ENCODE results near the gene CREG1. TPM values are rescaled to one million over a fixed set of nuclear protein-coding genes. Genes with fewer than 3 reads are reported as not detected.

The CREG1 gene
- total and polyA plus RNA-seq, 2 experiments from 2014 or later, result 21.2 to 42.7 TPM

GRCh38 chr1:167499664-167500101 is 53.9 kb downstream of the CREG1 start:
- H3K9me3 Mint-ChIP-seq, result no peaks in the 10 kb centered on the region
- H3K4me3 ChIP-seq, result no peak overlapping the region
- peaks cover 15% of the 10 kb centered on the region for H3K4me1 ChIP-seq (ENCODE audit: insufficient read depth)
- TF ChIP-seq CTCF (conservative IDR thresholded peaks at IDR 0.05; ENCODE audit: low read depth in 2 of 2) (no peak), ZNF114 (CRISPR knock-in tag; IDR thresholded peaks at IDR 0.05) (no peak), POLR2AphosphoS5 (IDR thresholded peaks at IDR 0.05; ENCODE audit: low read depth) (no peak), EZH2phosphoT487 (IDR thresholded peaks at IDR 0.05; ENCODE audit: unreplicated experiment) (no peak), STAT1 (IDR thresholded peaks at IDR 0.05; ENCODE audit: unreplicated experiment) (no peak), NANOG (IDR thresholded peaks at IDR 0.05; ENCODE audit: borderline replicate concordance) (no peak), JUNB (IDR thresholded peaks at IDR 0.05; ENCODE audit: unreplicated experiment) (no peak), ETS1 (IDR thresholded peaks at IDR 0.05) (no peak), CREB1 (CRISPR knock-in tag; IDR thresholded peaks at IDR 0.05; ENCODE audit: low read depth) (no peak), ZNF331 (CRISPR knock-in tag; IDR thresholded peaks at IDR 0.05; ENCODE audit: low read depth) (no peak), EZH2 (IDR thresholded peaks at IDR 0.05; ENCODE audit: low read depth, unreplicated experiment) (no peak), ZNF462 (CRISPR knock-in tag; IDR thresholded peaks at IDR 0.05) (no peak), REST (IDR thresholded peaks at IDR 0.05; ENCODE audit: unreplicated experiment) (no peak)
- DNase-seq (ENCODE audit: low spot score) (no peak), ATAC-seq (no peak)
- H3K4me1 Mint-ChIP-seq, result peaks cover 32% of the 10 kb centered on the region
- no peaks in the 10 kb centered on the region for H4K20me1 ChIP-seq (replicated peaks; ENCODE audit: insufficient read depth)
- peaks cover 1% of the 10 kb centered on the region for H3K27me3 Mint-ChIP-seq (ENCODE audit: insufficient read depth, low read depth, poor library complexity)
- H3K27ac ChIP-seq (ENCODE audit: low read depth), result no peak overlapping the region
- H3K4me2 ChIP-seq, result no peak overlapping the region
- H3K27ac Mint-ChIP-seq, result no peak overlapping the region
- no peak overlapping the region for H2AFZ ChIP-seq
- no peaks in the 10 kb centered on the region for H3F3A ChIP-seq (replicated peaks; ENCODE audit: low read depth)
- H3K27me3 ChIP-seq (ENCODE audit: insufficient read depth), result no peaks in the 10 kb centered on the region
- H3K36me3 Mint-ChIP-seq (ENCODE audit: low read depth), result no peaks in the 10 kb centered on the region
- no peak overlapping the region for H3K4me3 Mint-ChIP-seq
- 0 out of 2 replicates have a peak, but pooled peaks cover 8% of the 10 kb centered on the region for H3K9me2 ChIP-seq (ENCODE audit: insufficient read depth)
- H3K36me3 ChIP-seq (ENCODE audit: insufficient read depth), result no peaks in the 10 kb centered on the region
- no peaks in the 10 kb centered on the region for H3K79me2 ChIP-seq (replicated peaks; ENCODE audit: insufficient read depth)

Data from GM23338 (cell line).